GM19240 (cell line): ENCODE measurements around the gene JARID2.
"Not testable (repeated sequence)": the region's sequence is repeated elsewhere in the genome, so short reads cannot be mapped to it uniquely, and the experiment has no call there.

Experiments
- DNase-seq: peaks from one replicate; pipeline ENCODE4 v3.0.0; 2011; ENCODE audit warnings: low spot score; ENCODE audit not compliant: insufficient read length

JARID2 gene

DNA sequence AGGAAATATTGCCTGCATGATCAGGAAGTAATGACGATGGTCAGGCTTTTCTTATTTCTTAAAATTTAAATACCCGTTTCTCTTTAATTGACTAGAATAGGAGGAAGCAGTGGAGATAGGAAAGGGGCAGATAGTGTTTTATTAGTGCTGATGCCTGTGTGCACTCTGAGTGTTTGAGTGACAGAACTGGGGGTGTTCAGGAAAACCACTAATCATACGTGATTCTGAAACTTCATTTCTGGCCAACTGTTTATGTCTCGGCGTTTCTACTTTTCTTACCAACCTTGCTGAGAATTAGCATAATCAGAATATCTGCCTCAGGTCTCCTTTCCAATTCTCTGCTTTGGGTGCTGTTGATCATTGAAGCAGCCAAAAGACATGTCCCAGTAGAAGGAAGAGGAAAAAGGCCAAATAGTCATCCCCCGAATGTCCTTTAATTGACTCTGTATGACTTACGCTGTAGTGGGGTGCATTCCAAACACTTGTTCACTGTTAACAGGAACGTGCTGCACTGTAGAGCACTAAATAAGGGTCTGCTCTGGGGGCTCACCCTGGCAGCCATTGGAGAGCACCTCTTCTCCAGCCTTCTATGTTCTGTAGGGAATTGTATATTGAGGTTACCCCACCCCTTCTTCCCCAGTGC is 152.9 kb downstream of the JARID2 start:
- DNase-seq = no peak

DNA sequence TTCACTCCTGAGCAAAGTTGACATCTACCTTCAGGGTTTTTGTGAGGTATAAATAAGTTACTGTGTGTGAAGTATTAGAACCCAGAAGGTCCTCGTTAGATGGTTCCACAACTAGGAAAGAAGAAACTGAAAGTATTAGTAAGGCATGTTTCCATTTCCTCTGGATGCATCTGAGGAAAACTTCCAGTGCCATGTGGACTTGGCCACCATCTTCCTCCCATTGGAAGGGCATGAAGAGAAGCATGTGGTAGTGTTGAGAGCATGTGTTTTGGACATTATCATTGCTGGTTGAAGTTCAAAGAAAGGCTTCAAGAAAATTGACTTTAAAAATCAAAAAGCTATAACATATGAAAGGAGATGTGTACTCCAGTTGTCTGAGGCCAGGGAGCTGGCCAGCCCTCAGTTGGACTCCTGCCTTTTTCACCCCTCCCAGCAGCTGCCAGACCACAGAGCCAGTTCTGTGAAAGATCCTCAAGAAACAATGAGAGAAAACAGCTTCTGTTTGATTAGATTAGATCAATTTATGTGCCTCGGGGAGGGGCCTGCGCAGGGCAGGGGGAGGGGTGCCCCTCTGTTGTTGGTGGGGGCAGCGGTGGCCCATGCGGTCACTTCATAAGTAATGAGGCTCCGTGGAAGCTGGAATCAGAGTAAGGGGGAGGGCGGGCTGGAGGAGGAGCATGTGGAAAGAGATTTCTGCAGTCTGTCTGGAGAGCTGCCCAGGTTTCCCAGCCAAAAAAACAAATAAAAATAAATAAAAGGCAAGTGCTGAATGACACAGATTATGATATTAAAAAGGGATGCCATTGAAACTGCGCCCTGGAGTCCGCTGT is 154.0 kb downstream of the JARID2 start:
- no peak for DNase-seq

DNA sequence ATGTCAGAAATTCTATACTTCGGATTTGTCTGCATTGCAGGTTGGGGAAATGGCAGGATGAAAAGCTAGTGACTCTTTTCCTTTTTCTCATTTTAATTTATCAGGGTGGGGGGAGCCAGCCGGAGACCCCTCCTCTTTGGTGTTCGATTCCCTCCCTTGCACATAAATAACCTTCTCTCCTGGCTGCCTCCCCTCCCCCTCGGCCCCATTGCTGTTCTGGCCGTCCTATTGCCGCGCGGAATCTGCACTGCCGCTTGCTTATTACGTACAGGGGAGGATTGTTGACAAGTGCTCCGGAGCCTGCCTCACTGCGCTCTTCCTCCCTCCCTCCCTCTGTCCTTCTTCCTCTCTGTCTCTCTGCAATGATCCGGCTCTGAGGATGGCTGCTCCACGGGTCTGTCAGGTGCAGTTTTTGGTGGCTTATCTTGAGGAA is 154.7 kb downstream of the JARID2 start:
- no peak for DNase-seq

DNA sequence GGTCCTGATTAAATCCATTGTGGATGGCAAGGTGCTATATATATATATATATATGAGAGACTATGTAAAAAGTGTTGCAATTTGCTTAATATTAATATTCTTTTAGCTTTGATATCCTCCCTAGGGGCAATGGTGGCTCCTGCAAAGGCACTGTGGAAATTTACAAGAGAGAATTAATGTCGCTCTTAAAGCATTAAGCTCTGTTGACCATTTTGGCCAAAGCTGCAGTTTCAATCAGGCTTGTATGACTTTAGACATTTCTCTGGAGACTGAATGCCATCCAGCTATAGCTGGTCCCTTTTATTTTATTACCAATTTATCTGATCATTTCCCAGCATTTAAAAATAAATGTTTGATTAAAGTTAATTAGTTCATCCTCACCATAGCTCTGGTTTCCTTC is 155.3 kb downstream of the JARID2 start:
- DNase-seq = no peak

GRCh38 chr6:15401769-15402250 is 155.9 kb downstream of the JARID2 start:
- no peak for DNase-seq

- no peak for DNase-seq
Observed at GRCh38 chr6:15402406-15403045, 156.7 kb downstream of the JARID2 start.

DNA sequence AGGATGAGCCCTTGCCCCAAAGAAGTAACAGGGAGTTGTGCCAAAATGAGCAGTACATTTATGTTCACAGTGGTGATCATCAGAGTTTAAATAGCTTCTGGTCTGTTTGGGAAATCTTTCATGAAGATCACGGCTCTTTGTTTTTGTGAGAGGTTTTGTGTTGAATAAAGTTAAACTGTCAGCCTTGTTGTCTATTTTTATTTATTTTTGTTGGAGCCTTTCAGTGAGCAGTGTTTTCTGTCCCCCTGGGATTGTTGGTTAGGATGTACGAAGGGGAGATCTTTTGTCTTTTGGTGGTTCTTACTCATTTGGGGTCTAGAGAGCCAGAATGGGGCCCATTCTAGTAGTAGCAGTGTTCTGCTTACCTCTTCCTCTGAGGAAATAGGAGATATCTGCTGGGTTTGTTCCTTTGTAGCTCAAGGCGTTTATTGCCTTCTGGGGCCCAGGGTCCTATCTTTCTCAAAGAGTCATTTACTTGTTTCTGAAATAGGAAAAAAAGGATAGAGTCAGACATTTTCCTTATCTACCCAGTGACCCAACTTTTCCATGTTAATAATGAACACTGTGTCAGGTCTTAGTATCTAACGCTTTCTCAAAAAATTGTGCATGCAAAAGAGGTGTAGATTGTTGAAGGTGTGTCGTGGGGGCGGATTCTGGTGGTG is 157.4 kb downstream of the JARID2 start:
- no peak for DNase-seq

- DNase-seq = no peak
Observed at GRCh38 chr6:15404685-15404980, 158.8 kb downstream of the JARID2 start.

GRCh38 chr6:15405129-15406068 is 159.5 kb downstream of the JARID2 start:
- no peak for DNase-seq

- no peak for DNase-seq
Observed at GRCh38 chr6:15406452-15406851, 160.6 kb downstream of the JARID2 start.

DNA sequence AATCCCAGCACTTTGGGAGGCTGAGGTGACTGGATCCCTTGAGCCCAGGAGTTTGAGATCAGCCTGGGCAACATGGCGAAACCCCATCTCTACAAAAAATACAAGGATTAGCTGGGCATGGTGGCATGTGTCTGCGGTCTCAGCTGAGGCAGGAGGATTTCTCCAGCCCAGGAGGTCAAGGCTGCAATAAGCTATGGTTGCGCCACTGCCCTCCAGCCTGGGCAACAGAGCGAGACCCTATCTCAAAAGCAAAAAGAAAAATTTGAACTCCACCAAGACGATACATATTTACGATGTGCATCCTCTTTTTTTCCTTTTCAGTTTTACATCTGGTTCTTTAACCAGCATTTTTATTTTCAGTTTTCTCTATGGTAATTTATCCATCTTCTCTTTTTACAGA is 162.1 kb downstream of the JARID2 start:
- DNase-seq = no peak

GRCh38 chr6:15408758-15409157 is 162.9 kb downstream of the JARID2 start:
- DNase-seq = no peak

- no peak for DNase-seq
Observed at GRCh38 chr6:15409301-15410125, 163.6 kb downstream of the JARID2 start.

DNA sequence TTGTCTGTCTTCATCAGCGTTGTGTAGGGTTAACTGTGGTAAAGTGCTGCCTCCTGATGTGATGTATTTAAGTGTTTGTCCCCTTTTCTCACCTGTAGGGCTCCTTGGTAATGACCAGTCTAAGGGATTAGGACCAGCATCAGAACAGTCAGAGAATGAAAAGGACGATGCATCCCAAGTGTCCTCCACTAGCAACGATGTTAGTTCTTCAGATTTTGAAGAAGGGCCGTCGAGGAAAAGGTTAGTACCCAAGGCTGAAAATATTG is 164.2 kb downstream of the JARID2 start:
- DNase-seq = no peak

- DNase-seq = no peak
Observed at GRCh38 chr6:15410752-15411151, 164.9 kb downstream of the JARID2 start.

DNA sequence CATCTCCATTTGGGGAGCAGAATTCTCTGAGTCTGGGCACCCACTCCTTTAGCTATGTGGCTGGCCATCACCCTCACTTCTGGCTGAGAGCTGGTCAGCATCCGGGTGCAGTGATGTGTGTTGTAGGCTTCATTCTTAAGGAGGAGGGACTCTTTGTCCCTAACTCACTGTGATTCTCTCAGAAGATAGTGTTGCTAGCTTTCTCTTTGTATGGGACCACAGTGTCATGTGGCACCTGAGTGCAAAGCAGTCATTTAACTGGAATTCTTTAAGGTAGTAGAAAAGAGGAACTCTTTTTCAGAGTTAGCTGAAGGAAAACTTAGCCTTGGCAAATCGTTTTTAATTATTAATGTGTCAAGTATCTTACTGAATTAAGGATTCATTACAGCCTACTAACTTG is 165.9 kb downstream of the JARID2 start:
- no peak for DNase-seq

DNA sequence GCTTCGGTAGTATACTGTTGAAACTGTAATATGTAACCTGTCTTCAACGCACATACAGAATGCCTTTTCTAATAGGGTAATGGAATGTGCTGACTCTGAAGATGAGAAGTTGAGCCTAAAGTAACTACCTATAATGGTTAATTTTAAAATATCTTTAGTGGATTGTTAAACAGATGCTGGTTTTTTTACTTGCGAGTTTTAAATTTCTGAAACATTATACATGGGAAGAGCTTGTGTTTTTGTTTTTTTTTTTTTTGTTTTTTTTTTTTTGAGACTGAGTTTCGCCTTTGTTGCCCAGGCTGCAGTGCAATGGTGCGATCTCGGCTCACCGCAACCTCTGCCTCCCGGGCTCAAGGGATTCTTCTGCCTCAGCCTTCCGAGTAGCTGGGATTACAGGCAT is 166.9 kb downstream of the JARID2 start:
- no peak for DNase-seq

GRCh38 chr6:15413466-15414234 is 167.8 kb downstream of the JARID2 start:
- no peak for DNase-seq

GRCh38 chr6:15414235-15414612 is 168.4 kb downstream of the JARID2 start:
- no peak for DNase-seq

GRCh38 chr6:15415622-15416021 is 169.8 kb downstream of the JARID2 start:
- not testable (repeated sequence) for DNase-seq
